Body of pancreas (tissue), 4 donors: ENCODE measurements around the gene KCNE4. TPM values are rescaled to one million over a fixed set of nuclear protein-coding genes. Genes with fewer than 3 reads are reported as not detected.

Source experiments
- ATAC-seq: fragments of 150-250 bp; one replicate; pipeline ENCODE4 v1.9.1; 2016
- DNase-seq, 4 donors: peaks; one replicate each; pipeline ENCODE4 v3.0.0-alpha.2; 2019
- H3K27ac ChIP-seq, 4 donors: fragments of 200-600 bp; sonication (generic); 1 replicate in 3 of 4; 2 replicates in 1 of 4; pipeline versions ENCODE4 v1.5.1 to v1.6.1; 2016 to 2019; ENCODE audit warnings: mild to moderate bottlenecking in 1 of 4, mixed read lengths in 1 of 4, moderate library complexity in 1 of 4
- H3K27me3 ChIP-seq, 2 donors: fragments of 200-600 bp; sonication (generic); one replicate each; pipeline ENCODE4 v1.6.0; 2016; ENCODE audit warnings: mild to moderate bottlenecking in 1 of 2
- H3K36me3 ChIP-seq, 2 donors: fragments of 200-600 bp; sonication (generic); replicated peaks in 1 of 2; 2 replicates each; pipeline ENCODE4 v1.5.1; 2016; ENCODE audit warnings: low read depth in 2 of 2; ENCODE audit not compliant: insufficient read depth in 1 of 2
- H3K4me1 ChIP-seq: fragments of 200-600 bp; sonication (generic); one replicate; pipeline ENCODE4 v1.6.0; 2016
- H3K4me3 ChIP-seq, 2 donors: fragments of 200-600 bp; sonication (generic); 1 replicate in 1 of 2; 2 replicates in 1 of 2; pipeline ENCODE4 v1.5.1; 2016 to 2019
- H3K9me3 ChIP-seq, 3 donors: fragments of 200-600 bp; sonication (generic); 1 replicate in 2 of 3; 2 replicates in 1 of 3; pipeline ENCODE4 v1.5.1; 2016
- CTCF ChIP-seq, 7 experiments: fragments of 450-650 bp in 4 of 7; fragments of 200-600 bp in 3 of 7; sonication (generic) in 3 of 7; IDR thresholded peaks; one replicate each; pipeline ENCODE4 v1.5.1; 2016 to 2019; ENCODE audit warnings: antibody characterized with exemption in 7 of 7
- POLR2A ChIP-seq, 3 donors: fragments of 450-650 bp; IDR thresholded peaks; one replicate each; pipeline ENCODE4 v1.6.1; 2016; ENCODE audit warnings: antibody characterized with exemption in 3 of 3, mild to moderate bottlenecking in 2 of 3
- WGBS, 2 donors: methylation state at CpG; one replicate each; pipeline ENCODE4 v1.1.5; 2017; 5-methylcytosine and 5-hydroxymethylcytosine counted together
- intact Hi-C: fragments of 100-400 bp; cut with DNase I; formaldehyde crosslinking; loops from one replicate; pipeline ENCODE4 v1.15.1; 2023
- total RNA-seq, 2 donors: library from RNA; depleted of rRNA; stranded (reverse); fragments of >200 nt; gene quantifications; one replicate each; pipeline ENCODE4 v1.1.0, GENCODE V29; 2016

The KCNE4 gene
- total RNA-seq, 2 donors from 2014 or later = 3.9 to 4.6 TPM

GRCh38 chr2:223069465-223069864 lies 17.5 kb downstream of the KCNE4 start:
- no peaks in the 10 kb centered on the region for H3K4me1 ChIP-seq
- no peaks in the 10 kb centered on the region for H3K27me3 ChIP-seq
- no peak overlapping the region for H3K27ac ChIP-seq
- DNase-seq = no peak
- H3K36me3 ChIP-seq = no peaks in the 10 kb centered on the region
- no peak for ATAC-seq
- H3K9me3 ChIP-seq = no peaks in the 10 kb centered on the region
- WGBS, 2 donors = 89 to 92% methylated on average over 3 of the region's 3 CpGs
- H3K4me3 ChIP-seq = no peak overlapping the region
- intact Hi-C loops = no loop called here
- no peak for TF ChIP-seq CTCF (IDR thresholded peaks at IDR 0.05)
- no peak for TF ChIP-seq POLR2A (IDR thresholded peaks at IDR 0.05)

- intact Hi-C loops = no loop called here
- Histone ChIP-seq H3K4me1 (no peaks in the 10 kb centered on the region), H3K27ac (no peak overlapping the region), H3K9me3 (no peaks in the 10 kb centered on the region), H3K36me3 (no peaks in the 10 kb centered on the region), H3K4me3 (no peak overlapping the region), H3K27me3 (no peaks in the 10 kb centered on the region)
- 76 to 93% methylated on average over 1 of the region's 1 CpG for WGBS, 2 donors
- TF ChIP-seq CTCF (IDR thresholded peaks at IDR 0.05) (no peak), POLR2A (IDR thresholded peaks at IDR 0.05) (no peak)
- no peak for ATAC-seq
- DNase-seq = no peak
These were observed 18.0 kb downstream of the KCNE4 start for GRCh38 chr2:223069988-223070387.

GRCh38 chr2:223071139-223071538 lies 19.1 kb downstream of the KCNE4 start:
- no peak overlapping the region for H3K27ac ChIP-seq
- H3K9me3 ChIP-seq = no peaks in the 10 kb centered on the region
- H3K4me1 ChIP-seq = no peaks in the 10 kb centered on the region
- H3K4me3 ChIP-seq = no peak overlapping the region
- intact Hi-C loops = no loop called here
- WGBS, 2 donors = 88 to 92% methylated on average over 4 of the region's 4 CpGs
- no peak for ATAC-seq
- TF ChIP-seq POLR2A (IDR thresholded peaks at IDR 0.05) (no peak), CTCF (IDR thresholded peaks at IDR 0.05) (no peak)
- no peaks in the 10 kb centered on the region for H3K27me3 ChIP-seq
- no peak for DNase-seq
- H3K36me3 ChIP-seq = no peaks in the 10 kb centered on the region

GRCh38 chr2:223072826-223073225 lies 20.8 kb downstream of the KCNE4 start:
- H3K27ac ChIP-seq = no peak overlapping the region
- H3K9me3 ChIP-seq = no peaks in the 10 kb centered on the region
- no peaks in the 10 kb centered on the region for H3K4me1 ChIP-seq
- no peaks in the 10 kb centered on the region for H3K36me3 ChIP-seq
- intact Hi-C loops = no loop called here
- H3K27me3 ChIP-seq = no peaks in the 10 kb centered on the region
- WGBS, 2 donors = 78 to 87% methylated on average over 3 of the region's 3 CpGs
- ATAC-seq (no peak), DNase-seq (no peak)
- H3K4me3 ChIP-seq = no peak overlapping the region
- TF ChIP-seq CTCF (IDR thresholded peaks at IDR 0.05) (no peak), POLR2A (IDR thresholded peaks at IDR 0.05) (no peak)
